WTC11 (cell line): ENCODE measurements around the gene HSDL2. TPM values are rescaled to one million over a fixed set of nuclear protein-coding genes. Genes with fewer than 3 reads are reported as not detected.

Experiments
- ATAC-seq: fragments of 200-7000 bp; cut with Tn5 transposase; 2 replicates; pipeline ENCODE4 v1.10.0; 2021; ENCODE audit warnings: mild to moderate bottlenecking, moderate library complexity
- CTCF ChIA-PET: fragments of 300-600 bp; sonication (Branson Sonifier 250); formaldehyde crosslinking; loops from one replicate; lab custom pipeline; 2021; ENCODE audit warnings: antibody characterized with exemption; lab: Charles Lee
- POLR2A ChIA-PET: fragments of 350-600 bp; sonication (Branson Sonifier 250); formaldehyde crosslinking; loops from one replicate; lab custom pipeline; 2021; ENCODE audit warnings: antibody characterized with exemption; lab: Charles Lee
- DNase-seq: peaks from one replicate; pipeline ENCODE4 v3.0.0; 2021; ENCODE audit warnings: low spot score
- H3K27ac Mint-ChIP-seq: 2 replicates; pipeline ENCODE4 v1.8.0; 2021; ENCODE audit warnings: mixed read lengths
- H3K27me3 Mint-ChIP-seq: 2 replicates; pipeline ENCODE4 v1.8.0; 2021; ENCODE audit warnings: low read depth, mild to moderate bottlenecking, moderate library complexity, mixed read lengths
- H3K36me3 Mint-ChIP-seq: 2 replicates; pipeline ENCODE4 v1.8.0; 2021; ENCODE audit warnings: mixed read lengths
- H3K4me1 Mint-ChIP-seq: 2 replicates; pipeline ENCODE4 v1.8.0; 2022; ENCODE audit warnings: mixed read lengths
- H3K4me3 Mint-ChIP-seq: 2 replicates; pipeline ENCODE4 v1.8.0; 2021; ENCODE audit warnings: mild to moderate bottlenecking, moderate library complexity, mixed read lengths
- H3K9me3 Mint-ChIP-seq: 2 replicates; pipeline ENCODE4 v1.8.0; 2021; ENCODE audit warnings: mixed read lengths
- AR ChIP-seq: fragments of 250-450 bp; sonication (Bioruptor Pico); IDR thresholded peaks from 2 replicates; pipeline ENCODE4 v1.9.0; 2021; ENCODE audit warnings: mild to moderate bottlenecking
- ARID4B ChIP-seq: sonication (generic); formaldehyde crosslinking; IDR thresholded peaks from 2 replicates; pipeline ENCODE4 v1.8.0; 2023; ENCODE audit warnings: missing genetic modification reagents, mild to moderate bottlenecking, borderline replicate concordance
- CREB1 ChIP-seq: sonication (generic); formaldehyde crosslinking; IDR thresholded peaks from 2 replicates; pipeline ENCODE4 v1.8.0; 2023; ENCODE audit warnings: mild to moderate bottlenecking, missing genetic modification reagents
- CTCF ChIP-seq: fragments of 200-600 bp; IDR thresholded peaks from 2 replicates; pipeline ENCODE4 v1.8.0; 2022; ENCODE audit warnings: antibody characterized with exemption
- E2F4 ChIP-seq: sonication (generic); formaldehyde crosslinking; IDR thresholded peaks from 2 replicates; pipeline ENCODE4 v1.8.1; 2022; ENCODE audit warnings: low read depth, mild to moderate bottlenecking, moderate library complexity, missing genetic modification reagents, borderline replicate concordance
- JAZF1 ChIP-seq: fragments of 250-450 bp; sonication (Bioruptor Pico); IDR thresholded peaks from 2 replicates; pipeline ENCODE4 v1.9.0; 2021; ENCODE audit warnings: moderate library complexity, mild to moderate bottlenecking, inconsistent platforms
- SOX15 ChIP-seq: fragments of 250-450 bp; sonication (Bioruptor Pico); IDR thresholded peaks from 2 replicates; pipeline ENCODE4 v1.9.0; 2021; ENCODE audit warnings: mild to moderate bottlenecking
- USF1 ChIP-seq: sonication (generic); formaldehyde crosslinking; IDR thresholded peaks from 2 replicates; pipeline ENCODE4 v1.8.0; 2022; ENCODE audit warnings: mild to moderate bottlenecking, missing genetic modification reagents
- USF2 ChIP-seq: sonication (generic); formaldehyde crosslinking; IDR thresholded peaks from 2 replicates; pipeline ENCODE4 v1.8.1; 2023; ENCODE audit warnings: mild to moderate bottlenecking, missing genetic modification reagents, moderate library complexity
- ZBTB43 ChIP-seq: sonication (generic); formaldehyde crosslinking; IDR thresholded peaks from 2 replicates; pipeline ENCODE4 v1.8.1; 2023; ENCODE audit warnings: mild to moderate bottlenecking, missing genetic modification reagents
- ZNF232 ChIP-seq: sonication (generic); formaldehyde crosslinking; IDR thresholded peaks from 2 replicates; pipeline ENCODE4 v1.8.0; 2022; ENCODE audit warnings: mild to moderate bottlenecking, missing genetic modification reagents
- ZSCAN18 ChIP-seq: fragments of 250-450 bp; sonication (Bioruptor Pico); IDR thresholded peaks from 2 replicates; pipeline ENCODE4 v2.1.2; 2022; ENCODE audit warnings: mild to moderate bottlenecking, moderate library complexity
- total RNA-seq: library from RNA; stranded (reverse); gene quantifications from 3 replicates; pipeline ENCODE4 v1.2.3, GENCODE V29; 2021

Gene HSDL2
- total RNA-seq, 1 experiment from 2014 or later, result 13.8 TPM

GRCh38 chr9:112351184-112351583 is 28.7 kb upstream of the HSDL2 start (continued):
- TF ChIP-seq E2F4 (CRISPR knock-in tag) (no peak), CTCF (no peak)
- TF ChIP-seq, all 79 proteins: peak for 0

- POLR2A ChIA-PET, result no interaction called here
- peaks cover 3% of the 10 kb centered on the region; the same call in 1 of the 2 replicates for H3K9me3 Mint-ChIP-seq
- no peak for ATAC-seq
- H3K36me3 Mint-ChIP-seq, result no peaks in the 10 kb centered on the region
- H3K27me3 Mint-ChIP-seq, result no peaks in the 10 kb centered on the region
- CTCF ChIA-PET, result interaction anchor here (1.0 kb wide), 1 partner anchor 8 kb away, joined by 3 read pairs; no protein-coding TSS in a partner anchor
- peaks cover 40% of the 10 kb centered on the region for H3K4me1 Mint-ChIP-seq
- no peak for DNase-seq
- H3K27ac Mint-ChIP-seq, result no peak overlapping the region
- TF ChIP-seq SOX15 (CRISPR knock-in tag), result no peak
- TF ChIP-seq USF1 (CRISPR knock-in tag), result no peak
- TF ChIP-seq ZBTB43 (CRISPR knock-in tag), result no peak
- no peak for TF ChIP-seq CTCF
- TF ChIP-seq ZSCAN18, result no peak
- no peak for TF ChIP-seq CREB1
- H3K4me3 Mint-ChIP-seq, result no peak overlapping the region
Observed at GRCh38 chr9:112352209-112352608, 27.7 kb upstream of the HSDL2 start.

GRCh38 chr9:112354081-112354743 is 25.7 kb upstream of the HSDL2 start:
- H3K9me3 Mint-ChIP-seq, result peaks cover 3% of the 10 kb centered on the region; the same call in 1 of the 2 replicates
- ATAC-seq, result no peak
- no peak overlapping the region for H3K27ac Mint-ChIP-seq
- H3K36me3 Mint-ChIP-seq, result no peaks in the 10 kb centered on the region
- DNase-seq, result no peak
- POLR2A ChIA-PET, result no interaction called here
- no peak overlapping the region for H3K4me3 Mint-ChIP-seq
- CTCF ChIA-PET, result interaction anchor here (0.6 to 1.3 kb wide), 4 partner anchors 21 to 324 kb away, joined by 3 to 6 read pairs (median 4); partner anchors contain the start of gene PTBP3
- peaks cover 25% of the 10 kb centered on the region for H3K4me1 Mint-ChIP-seq
- no peaks in the 10 kb centered on the region for H3K27me3 Mint-ChIP-seq
- TF ChIP-seq ARID4B (no peak), AR (CRISPR knock-in tag) (no peak), USF2 (CRISPR knock-in tag) (no peak), ZNF232 (CRISPR knock-in tag) (no peak), JAZF1 (CRISPR knock-in tag) (no peak)
